ENCODE results near the gene TP53RK.

Gene TP53RK

GRCh38 chr20:46696791-46697279 lies 7.6 kb upstream of the TP53RK start:
- in situ Hi-C loops (cut with HindIII; ENCODE audit: low sequenced_read_pairs): no loop called here
- DNase-seq (ENCODE audit: low read depth, low spot score): no peak
- H3K4me3 ChIP-seq (ENCODE audit: low read depth, low read length): no peak overlapping the region
- TF ChIP-seq CTCF (IDR thresholded peaks at IDR 0.05; ENCODE audit: low read depth, low read length): no peak

GRCh38 chr20:46695892-46696291 lies 6.6 kb upstream of the TP53RK start:
- in situ Hi-C loops (cut with HindIII; ENCODE audit: low sequenced_read_pairs): no loop called here
- no peak for TF ChIP-seq CTCF (IDR thresholded peaks at IDR 0.05; ENCODE audit: low read depth, low read length)
- DNase-seq (ENCODE audit: low read depth, low spot score): peak; percentile 45
- no peak overlapping the region for H3K4me3 ChIP-seq (ENCODE audit: low read depth, low read length)

GRCh38 chr20:46694484-46694883 lies 5.2 kb upstream of the TP53RK start:
- no peak overlapping the region for H3K4me3 ChIP-seq (ENCODE audit: low read depth, low read length)
- in situ Hi-C loops (cut with HindIII; ENCODE audit: low sequenced_read_pairs): no loop called here
- TF ChIP-seq CTCF (IDR thresholded peaks at IDR 0.05; ENCODE audit: low read depth, low read length): no peak
- peak; percentile 18 for DNase-seq (ENCODE audit: low read depth, low spot score)

GRCh38 chr20:46691196-46691595 lies 2.0 kb upstream of the TP53RK start:
- no peak for DNase-seq (ENCODE audit: low read depth, low spot score)
- no peak overlapping the region for H3K4me3 ChIP-seq (ENCODE audit: low read depth, low read length)
- TF ChIP-seq CTCF (IDR thresholded peaks at IDR 0.05; ENCODE audit: low read depth, low read length): no peak
- in situ Hi-C loops (cut with HindIII; ENCODE audit: low sequenced_read_pairs): no loop called here

GRCh38 chr20:46690219-46691106 lies 1.2 kb upstream of the TP53RK start:
- in situ Hi-C loops (cut with HindIII; ENCODE audit: low sequenced_read_pairs): no loop called here
- peak; percentile 13 for DNase-seq (ENCODE audit: low read depth, low spot score)
- peak overlapping the region; percentile 50 for H3K4me3 ChIP-seq (ENCODE audit: low read depth, low read length)
- no peak for TF ChIP-seq CTCF (IDR thresholded peaks at IDR 0.05; ENCODE audit: low read depth, low read length)

- TF ChIP-seq CTCF (IDR thresholded peaks at IDR 0.05; ENCODE audit: low read depth, low read length): no peak
- in situ Hi-C loops (cut with HindIII; ENCODE audit: low sequenced_read_pairs): no loop called here
- H3K4me3 ChIP-seq (ENCODE audit: low read depth, low read length): peak overlapping the region; percentile 50
- DNase-seq (ENCODE audit: low read depth, low spot score): no peak
Measured at GRCh38 chr20:46689754-46690085, 476 bp upstream of the TP53RK start.
